Measurements from ENCODE around the gene ZKSCAN2. TPM values are rescaled to one million over a fixed set of nuclear protein-coding genes. Genes with fewer than 3 reads are reported as not detected.

The ZKSCAN2 gene
- total RNA-seq = 10 to 100 TPM in 1 of 7 donors, 1 to 10 TPM in 6; 2.8 to 11.1 (median 7.8) TPM
- polyA plus RNA-seq = 1 to 10 TPM; 2.2 to 4.4 TPM
- long read RNA-seq, donor 1, partial matches to known transcripts = 3 of 7 reads
- long read RNA-seq, donor 1, other reads (novel, unspliced or antisense) = 4 of 7 reads
- long read RNA-seq, donor 2, full-length matches to known transcripts = 9 of 9 reads
- long read RNA-seq, donor 2, partial matches to known transcripts = 0 of 9 reads
- long read RNA-seq, donor 2, other reads (novel, unspliced or antisense) = 0 of 9 reads
- long read RNA-seq, donor 3, full-length matches to known transcripts = 6 of 10 reads
- long read RNA-seq, donor 3, partial matches to known transcripts = 1 of 10 reads
- long read RNA-seq, donor 3, other reads (novel, unspliced or antisense) = 3 of 10 reads

DNA sequence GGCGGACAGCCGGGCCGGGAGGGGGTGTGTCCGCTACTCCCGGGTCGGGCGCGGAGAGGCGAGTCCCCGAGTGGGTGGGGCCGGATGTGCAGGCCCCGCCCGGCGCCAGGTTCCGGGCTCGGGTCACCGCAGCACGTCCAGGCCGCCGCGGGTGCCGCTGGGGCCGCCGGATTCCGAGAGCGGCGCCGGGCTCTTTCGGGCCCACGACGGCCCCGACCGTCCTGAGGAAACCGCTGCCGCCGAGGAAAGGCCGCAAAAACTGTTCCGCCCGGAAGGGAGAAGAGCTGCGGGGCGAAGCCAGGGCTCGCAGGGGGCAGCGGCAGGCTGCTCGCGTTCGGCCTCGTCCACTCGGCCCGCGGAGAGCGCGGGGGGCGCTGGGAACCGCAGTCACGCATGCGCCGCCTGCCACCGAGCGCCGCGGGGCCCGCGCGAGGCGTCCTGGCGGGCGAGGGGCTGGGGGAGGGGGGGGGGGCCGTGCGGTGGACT is at the start of gene ZKSCAN2:
Gene ZKSCAN2 (minus strand): TSS at position 376 of the 486 bp plus-strand sequence. CDS start 718 bp downstream, outside the sequence.
- H3K4me1 ChIP-seq (ENCODE audit: insufficient read depth) = peaks cover 10% of the 10 kb centered on the region
- DNase-seq = peak; percentile 88 to 91 (median 89)
- WGBS, 3 donors = 0 to 1% (median 1%) methylated on average over 36 to 69 of the region's 69 CpGs
- intact Hi-C loops (cut with DNase I) = no loop called here
- no peaks in the 10 kb centered on the region for H3K27me3 ChIP-seq
- no peaks in the 10 kb centered on the region for H3K9me3 ChIP-seq
- TF ChIP-seq EP300 (IDR thresholded peaks at IDR 0.05) = no peak
- TF ChIP-seq, protein P1, sequence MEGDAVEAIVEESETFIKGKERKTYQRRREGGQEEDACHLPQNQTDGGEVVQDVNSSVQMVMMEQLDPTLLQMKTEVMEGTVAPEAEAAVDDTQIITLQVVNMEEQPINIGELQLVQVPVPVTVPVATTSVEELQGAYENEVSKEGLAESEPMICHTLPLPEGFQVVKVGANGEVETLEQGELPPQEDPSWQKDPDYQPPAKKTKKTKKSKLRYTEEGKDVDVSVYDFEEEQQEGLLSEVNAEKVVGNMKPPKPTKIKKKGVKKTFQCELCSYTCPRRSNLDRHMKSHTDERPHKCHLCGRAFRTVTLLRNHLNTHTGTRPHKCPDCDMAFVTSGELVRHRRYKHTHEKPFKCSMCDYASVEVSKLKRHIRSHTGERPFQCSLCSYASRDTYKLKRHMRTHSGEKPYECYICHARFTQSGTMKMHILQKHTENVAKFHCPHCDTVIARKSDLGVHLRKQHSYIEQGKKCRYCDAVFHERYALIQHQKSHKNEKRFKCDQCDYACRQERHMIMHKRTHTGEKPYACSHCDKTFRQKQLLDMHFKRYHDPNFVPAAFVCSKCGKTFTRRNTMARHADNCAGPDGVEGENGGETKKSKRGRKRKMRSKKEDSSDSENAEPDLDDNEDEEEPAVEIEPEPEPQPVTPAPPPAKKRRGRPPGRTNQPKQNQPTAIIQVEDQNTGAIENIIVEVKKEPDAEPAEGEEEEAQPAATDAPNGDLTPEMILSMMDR (IDR thresholded peaks at IDR 0.05) = peak in 1 of 3 donors; percentile 20
- peak; percentile 83 for TF ChIP-seq POLR2A (IDR thresholded peaks at IDR 0.05)
- H3K36me3 ChIP-seq = no peaks in the 10 kb centered on the region
- H3K27ac ChIP-seq = peak within 1 kb of the TSS; percentile 95 to 98
- H3K4me3 ChIP-seq = peak within 1 kb of the TSS; percentile 90

DNA sequence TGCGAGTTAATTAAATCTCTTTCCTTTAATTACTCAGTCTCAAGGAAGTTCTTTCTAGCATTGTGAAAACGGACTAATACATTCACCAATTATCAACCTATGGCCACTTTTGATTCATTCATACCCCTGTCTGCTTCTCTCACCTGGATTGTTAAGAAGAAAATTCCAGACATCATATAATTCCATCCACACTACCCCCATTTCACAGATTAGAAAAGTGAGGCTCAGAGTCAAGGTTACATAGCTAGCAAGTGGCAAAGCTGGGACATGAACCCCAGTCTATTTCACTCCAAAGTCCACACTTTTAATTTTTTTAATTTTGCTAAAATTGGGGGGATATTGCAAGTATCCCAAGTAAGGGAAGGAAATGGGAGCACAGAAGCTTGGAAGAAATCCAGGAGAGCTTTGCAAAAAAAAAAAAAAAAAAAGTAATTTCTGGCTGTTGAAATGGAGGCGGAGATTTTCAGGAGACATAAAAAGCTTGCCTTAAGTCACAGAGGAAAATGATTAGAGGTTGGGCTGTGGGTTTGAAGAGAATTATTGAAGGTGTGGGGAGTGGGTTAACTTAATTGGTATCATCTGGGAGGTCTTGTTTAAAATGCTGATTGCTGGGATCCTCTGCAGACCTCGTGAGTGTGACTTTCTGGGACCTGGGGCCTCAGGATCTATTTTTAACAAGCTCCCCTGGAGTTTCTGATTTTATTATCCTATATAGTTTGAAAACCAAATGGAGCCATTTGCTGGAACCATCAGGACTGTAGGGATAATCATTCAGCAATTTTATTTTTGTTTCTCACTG is 42.3 kb upstream of the ZKSCAN2 start:
- no peak for DNase-seq
- Histone ChIP-seq H3K27me3 (no peaks in the 10 kb centered on the region), H3K27ac (no peak overlapping the region), H3K4me3 (no peak overlapping the region), H3K36me3 (no peaks in the 10 kb centered on the region), H3K4me1 (ENCODE audit: insufficient read depth) (no peaks in the 10 kb centered on the region), H3K9me3 (no peaks in the 10 kb centered on the region)
- 35 to 49% (median 37%) methylated on average over 4 of the region's 4 CpGs for WGBS, 3 donors
- TF ChIP-seq, protein P1 (IDR thresholded peaks at IDR 0.05) = no peak
- TF ChIP-seq EP300 (IDR thresholded peaks at IDR 0.05) (no peak), POLR2A (IDR thresholded peaks at IDR 0.05) (no peak)
- intact Hi-C loops (cut with DNase I) = no loop called here

DNA sequence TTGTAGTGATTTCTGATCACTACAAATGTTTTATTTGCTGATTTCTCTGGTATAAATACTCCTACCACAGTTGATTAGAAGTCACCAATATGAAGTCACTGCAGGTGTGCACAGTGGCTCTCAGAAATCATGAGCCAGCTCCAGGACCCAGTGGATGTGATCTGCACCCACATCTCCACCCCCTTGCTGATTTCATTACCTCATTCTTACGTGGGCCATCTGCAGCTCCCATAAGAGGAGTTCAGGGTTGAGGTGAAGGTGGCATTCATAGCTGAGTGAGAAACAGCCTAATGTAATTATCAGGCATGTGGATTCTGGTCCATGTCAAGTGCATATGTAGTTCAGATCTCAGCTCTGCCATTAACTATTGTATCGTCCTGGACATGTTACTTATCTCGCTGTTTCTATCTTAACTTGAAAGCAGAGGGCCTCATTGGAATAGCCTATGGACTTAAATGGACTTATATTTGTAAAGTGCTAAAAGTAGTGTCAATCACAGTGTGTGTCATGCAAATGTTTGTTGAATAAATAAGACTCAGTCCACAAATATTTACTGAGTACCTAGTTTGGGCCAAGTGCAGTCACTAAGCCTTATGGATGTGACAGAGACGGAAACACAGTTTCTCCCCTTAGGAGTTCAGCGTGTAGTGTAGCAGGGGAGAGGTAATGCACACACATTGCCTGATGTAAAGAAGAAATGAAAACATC is 40.7 kb upstream of the ZKSCAN2 start:
- Histone ChIP-seq H3K36me3 (no peaks in the 10 kb centered on the region), H3K9me3 (no peaks in the 10 kb centered on the region), H3K4me3 (no peak overlapping the region), H3K27ac (no peak overlapping the region), H3K27me3 (no peaks in the 10 kb centered on the region), H3K4me1 (ENCODE audit: insufficient read depth) (no peaks in the 10 kb centered on the region)
- no peak for DNase-seq
- intact Hi-C loops (cut with DNase I) = no loop called here
- TF ChIP-seq, protein P1 (IDR thresholded peaks at IDR 0.05) = no peak
- TF ChIP-seq EP300 (IDR thresholded peaks at IDR 0.05) (no peak), POLR2A (IDR thresholded peaks at IDR 0.05) (no peak)
- WGBS, 3 donors = 72 to 78% (median 76%) methylated on average over 5 of the region's 5 CpGs

DNA sequence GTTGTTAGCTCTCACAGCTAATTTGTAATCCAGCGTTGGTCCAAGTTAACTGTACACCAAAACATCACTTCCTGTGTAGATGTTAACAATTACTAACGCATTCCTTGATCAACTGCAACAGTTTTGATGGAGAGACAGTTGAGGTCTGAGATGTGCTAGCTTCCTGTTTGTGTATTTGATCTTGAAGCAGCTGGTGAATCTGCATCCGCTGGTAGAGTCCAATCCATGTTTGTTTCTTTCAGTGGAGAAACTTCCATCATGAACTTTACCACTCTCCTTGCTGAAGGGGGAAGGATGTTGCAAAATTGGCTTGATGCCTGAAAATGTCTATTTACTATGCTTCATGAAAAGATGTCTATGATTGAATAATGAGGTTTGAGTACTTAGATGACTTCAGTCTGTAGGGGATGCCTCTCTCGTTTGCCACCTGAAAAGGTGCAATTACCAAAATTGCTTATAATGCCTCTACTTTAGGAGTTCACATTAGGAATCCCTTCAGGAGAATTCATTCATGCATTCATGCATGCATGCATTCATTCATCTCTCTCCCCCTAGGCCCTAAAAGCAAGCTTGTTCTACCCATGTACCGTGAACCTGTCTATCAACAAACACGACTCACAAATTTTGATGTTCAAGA is 39.6 kb upstream of the ZKSCAN2 start:
- WGBS, 3 donors = 83 to 90% (median 85%) methylated on average over 6 of the region's 6 CpGs
- no peak overlapping the region for H3K4me3 ChIP-seq
- H3K4me1 ChIP-seq (ENCODE audit: insufficient read depth) = no peaks in the 10 kb centered on the region
- H3K27ac ChIP-seq = no peak overlapping the region
- H3K36me3 ChIP-seq = no peaks in the 10 kb centered on the region
- TF ChIP-seq POLR2A (IDR thresholded peaks at IDR 0.05) (no peak), EP300 (IDR thresholded peaks at IDR 0.05) (no peak)
- TF ChIP-seq, protein P1 (IDR thresholded peaks at IDR 0.05) = no peak
- intact Hi-C loops (cut with DNase I) = no loop called here
- no peaks in the 10 kb centered on the region for H3K9me3 ChIP-seq
- no peak for DNase-seq
- H3K27me3 ChIP-seq = no peaks in the 10 kb centered on the region
